NCI-H510A (cell line): ENCODE measurements around the gene TNN.

Experiments used
- DNase-seq: peaks from one replicate; lab custom pipeline; 2025; lab: John Stamatoyannopoulos, UW

The TNN gene

GRCh38 chr1:175173531-175173930, 105.9 kb downstream of the TNN start:
- DNase-seq, result no peak

GRCh38 chr1:175174309-175175102, 106.9 kb downstream of the TNN start:
- DNase-seq, result no peak

GRCh38 chr1:175176246-175176645, 108.6 kb downstream of the TNN start:
- DNase-seq, result no peak

GRCh38 chr1:175178056-175178455, 110.4 kb downstream of the TNN start:
- no peak for DNase-seq

GRCh38 chr1:175178456-175178855, 110.8 kb downstream of the TNN start:
- no peak for DNase-seq

GRCh38 chr1:175179837-175180590, 112.4 kb downstream of the TNN start:
- no peak for DNase-seq

- no peak for DNase-seq
Observed at GRCh38 chr1:175182201-175182746, 114.6 kb downstream of the TNN start.

GRCh38 chr1:175183586-175183985, 116.0 kb downstream of the TNN start:
- DNase-seq, result no peak

GRCh38 chr1:175185903-175186302, 118.3 kb downstream of the TNN start:
- DNase-seq, result no peak

- DNase-seq, result no peak
Observed at GRCh38 chr1:175186433-175187160, 119.0 kb downstream of the TNN start.

GRCh38 chr1:175188936-175189335, 121.3 kb downstream of the TNN start:
- DNase-seq, result no peak

- no peak for DNase-seq
Observed at GRCh38 chr1:175191659-175192058, 124.0 kb downstream of the TNN start.

GRCh38 chr1:175192111-175192629, 124.5 kb downstream of the TNN start:
- DNase-seq, result peak; percentile 23

GRCh38 chr1:175192630-175193526, 125.2 kb downstream of the TNN start, which contains the start of gene KIAA0040:
Gene KIAA0040 (minus strand): TSS chr1:175192776. CDS start chr1:175161013, 31,763 bp downstream.
- peak; percentile 81 for DNase-seq

- no peak for DNase-seq
Observed at GRCh38 chr1:175193527-175193910, 125.9 kb downstream of the TNN start.

GRCh38 chr1:175195281-175195680, 127.6 kb downstream of the TNN start:
- DNase-seq, result no peak

GRCh38 chr1:175195798-175196197, 128.2 kb downstream of the TNN start:
- DNase-seq, result no peak

GRCh38 chr1:175197531-175197930, 129.9 kb downstream of the TNN start:
- no peak for DNase-seq
